Uterus (tissue), 2 donors: ENCODE measurements around the gene VPS41.

Source experiments
- POLR2A ChIP-seq, 2 donors: fragments of 450-650 bp; IDR thresholded peaks; one replicate each; pipeline ENCODE4 v1.6.1; 2016; ENCODE audit warnings: antibody characterized with exemption in 2 of 2, mild to moderate bottlenecking in 1 of 2, moderate library complexity in 1 of 2
- TF ChIP-seq, protein P1 (sequence below), 4 experiments: fragments of 200-600 bp in 2 of 4; fragments of 450-650 bp in 2 of 4; sonication (generic) in 2 of 4; IDR thresholded peaks; one replicate each; pipeline ENCODE4 v1.5.1; 2016 to 2019; ENCODE audit warnings: antibody characterized with exemption in 4 of 4, mild to moderate bottlenecking in 2 of 4, moderate library complexity in 1 of 4

DNA sequence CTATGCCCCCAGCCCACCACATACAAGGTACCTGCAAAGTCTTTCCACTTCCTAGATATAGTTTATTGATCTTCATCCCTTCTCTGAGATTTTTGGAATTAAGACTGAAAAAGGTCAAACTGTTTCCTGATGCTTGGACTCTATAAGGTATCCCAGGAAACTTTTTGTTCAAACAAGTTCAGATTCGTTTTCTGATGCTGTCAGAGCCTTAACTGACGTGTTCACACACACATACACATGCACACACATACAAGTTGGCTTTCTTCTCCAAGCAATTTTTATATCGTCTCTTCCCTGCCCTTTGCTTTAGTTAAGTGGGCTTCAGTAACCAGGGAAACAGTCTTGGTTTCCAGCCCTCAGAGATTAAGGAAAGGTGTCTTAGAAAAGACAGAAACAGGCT is 11.7 kb upstream of the VPS41 start:
- TF ChIP-seq, protein P1, sequence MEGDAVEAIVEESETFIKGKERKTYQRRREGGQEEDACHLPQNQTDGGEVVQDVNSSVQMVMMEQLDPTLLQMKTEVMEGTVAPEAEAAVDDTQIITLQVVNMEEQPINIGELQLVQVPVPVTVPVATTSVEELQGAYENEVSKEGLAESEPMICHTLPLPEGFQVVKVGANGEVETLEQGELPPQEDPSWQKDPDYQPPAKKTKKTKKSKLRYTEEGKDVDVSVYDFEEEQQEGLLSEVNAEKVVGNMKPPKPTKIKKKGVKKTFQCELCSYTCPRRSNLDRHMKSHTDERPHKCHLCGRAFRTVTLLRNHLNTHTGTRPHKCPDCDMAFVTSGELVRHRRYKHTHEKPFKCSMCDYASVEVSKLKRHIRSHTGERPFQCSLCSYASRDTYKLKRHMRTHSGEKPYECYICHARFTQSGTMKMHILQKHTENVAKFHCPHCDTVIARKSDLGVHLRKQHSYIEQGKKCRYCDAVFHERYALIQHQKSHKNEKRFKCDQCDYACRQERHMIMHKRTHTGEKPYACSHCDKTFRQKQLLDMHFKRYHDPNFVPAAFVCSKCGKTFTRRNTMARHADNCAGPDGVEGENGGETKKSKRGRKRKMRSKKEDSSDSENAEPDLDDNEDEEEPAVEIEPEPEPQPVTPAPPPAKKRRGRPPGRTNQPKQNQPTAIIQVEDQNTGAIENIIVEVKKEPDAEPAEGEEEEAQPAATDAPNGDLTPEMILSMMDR (IDR thresholded peaks at IDR 0.05), result no peak
- TF ChIP-seq POLR2A (IDR thresholded peaks at IDR 0.05), result no peak
